Lower leg skin (tissue), 3 donors: Measurements from ENCODE around the gene KRT84.

Source experiments
- POLR2A ChIP-seq, 2 donors: fragments of 450-650 bp; IDR thresholded peaks; one replicate each; pipeline ENCODE4 v1.6.1; 2016 to 2017; ENCODE audit warnings: antibody characterized with exemption in 2 of 2, mild to moderate bottlenecking in 1 of 2, moderate library complexity in 1 of 2
- TF ChIP-seq, protein P1 (sequence below), 3 donors: fragments of 450-650 bp; IDR thresholded peaks; one replicate each; pipeline ENCODE4 v1.5.1; 2016; ENCODE audit warnings: antibody characterized with exemption in 3 of 3, mild to moderate bottlenecking in 3 of 3, moderate library complexity in 2 of 3

- TF ChIP-seq, protein P1, sequence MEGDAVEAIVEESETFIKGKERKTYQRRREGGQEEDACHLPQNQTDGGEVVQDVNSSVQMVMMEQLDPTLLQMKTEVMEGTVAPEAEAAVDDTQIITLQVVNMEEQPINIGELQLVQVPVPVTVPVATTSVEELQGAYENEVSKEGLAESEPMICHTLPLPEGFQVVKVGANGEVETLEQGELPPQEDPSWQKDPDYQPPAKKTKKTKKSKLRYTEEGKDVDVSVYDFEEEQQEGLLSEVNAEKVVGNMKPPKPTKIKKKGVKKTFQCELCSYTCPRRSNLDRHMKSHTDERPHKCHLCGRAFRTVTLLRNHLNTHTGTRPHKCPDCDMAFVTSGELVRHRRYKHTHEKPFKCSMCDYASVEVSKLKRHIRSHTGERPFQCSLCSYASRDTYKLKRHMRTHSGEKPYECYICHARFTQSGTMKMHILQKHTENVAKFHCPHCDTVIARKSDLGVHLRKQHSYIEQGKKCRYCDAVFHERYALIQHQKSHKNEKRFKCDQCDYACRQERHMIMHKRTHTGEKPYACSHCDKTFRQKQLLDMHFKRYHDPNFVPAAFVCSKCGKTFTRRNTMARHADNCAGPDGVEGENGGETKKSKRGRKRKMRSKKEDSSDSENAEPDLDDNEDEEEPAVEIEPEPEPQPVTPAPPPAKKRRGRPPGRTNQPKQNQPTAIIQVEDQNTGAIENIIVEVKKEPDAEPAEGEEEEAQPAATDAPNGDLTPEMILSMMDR (IDR thresholded peaks at IDR 0.05): no peak
- TF ChIP-seq POLR2A (IDR thresholded peaks at IDR 0.05): no peak
Observed at GRCh38 chr12:52372216-52373154, 13.0 kb downstream of the KRT84 start.
